Prostate gland (tissue), 2 donors: ENCODE results near the gene ADAMTSL5. TPM values are rescaled to one million over a fixed set of nuclear protein-coding genes. Genes with fewer than 3 reads are reported as not detected.

Experiments used
- DNase-seq: peaks from one replicate; pipeline ENCODE4 v3.0.0-alpha.2; 2019; ENCODE audit warnings: low spot score
- H3K27ac ChIP-seq, 2 donors: fragments of 200-600 bp; sonication (generic); 2 replicates each; pipeline ENCODE4 v1.5.1; 2017 to 2019
- H3K27me3 ChIP-seq: fragments of 200-600 bp; sonication (generic); replicated peaks from 2 replicates; pipeline ENCODE4 v1.5.1; 2019; ENCODE audit not compliant: insufficient read depth
- H3K36me3 ChIP-seq, 2 donors: fragments of 200-600 bp; sonication (generic); 1 replicate in 1 of 2; 2 replicates in 1 of 2; pipeline versions ENCODE4 v1.5.1 to v1.8.1; 2017 to 2019
- H3K4me1 ChIP-seq: fragments of 200-600 bp; sonication (generic); replicated peaks from 2 replicates; pipeline ENCODE4 v1.5.1; 2019
- H3K4me3 ChIP-seq, 2 donors: fragments of 200-600 bp; sonication (generic); 2 replicates each; pipeline ENCODE4 v1.5.1; 2017 to 2019
- H3K9me3 ChIP-seq: fragments of 200-600 bp; sonication (generic); 2 replicates; pipeline ENCODE4 v1.5.1; 2017
- POLR2A ChIP-seq: fragments of 450-650 bp; IDR thresholded peaks from one replicate; pipeline ENCODE4 v1.6.1; 2016; ENCODE audit warnings: antibody characterized with exemption, mild to moderate bottlenecking
- POLR2AphosphoS5 ChIP-seq: sonication (generic); formaldehyde crosslinking; IDR thresholded peaks from one replicate; pipeline ENCODE4 v1.6.1; 2017; ENCODE audit warnings: antibody characterized with exemption
- WGBS: methylation state at CpG from one replicate; pipeline ENCODE4 v1.1.5; 2018; 5-methylcytosine and 5-hydroxymethylcytosine counted together
- intact Hi-C: fragments of 100-400 bp; cut with DNase I; formaldehyde crosslinking; loops from one replicate; pipeline ENCODE4 v1.14.2; 2022
- total RNA-seq, 2 donors: library from RNA; depleted of rRNA; stranded (reverse); fragments of >200 nt; gene quantifications; one replicate each; pipeline ENCODE4 v1.1.0, GENCODE V29; 2016
- TF ChIP-seq, protein P1 (sequence below), 4 experiments: fragments of 200-600 bp in 2 of 4; fragments of 450-650 bp in 2 of 4; sonication (generic) in 2 of 4; IDR thresholded peaks; 1 replicate in 3 of 4; 2 replicates in 1 of 4; pipeline ENCODE4 v1.5.1; 2016 to 2019; ENCODE audit warnings: antibody characterized with exemption in 4 of 4, mild to moderate bottlenecking in 2 of 4, moderate library complexity in 2 of 4

The ADAMTSL5 gene
- total RNA-seq, 2 donors from 2014 or later = 0.82 to 14.5 TPM

DNA sequence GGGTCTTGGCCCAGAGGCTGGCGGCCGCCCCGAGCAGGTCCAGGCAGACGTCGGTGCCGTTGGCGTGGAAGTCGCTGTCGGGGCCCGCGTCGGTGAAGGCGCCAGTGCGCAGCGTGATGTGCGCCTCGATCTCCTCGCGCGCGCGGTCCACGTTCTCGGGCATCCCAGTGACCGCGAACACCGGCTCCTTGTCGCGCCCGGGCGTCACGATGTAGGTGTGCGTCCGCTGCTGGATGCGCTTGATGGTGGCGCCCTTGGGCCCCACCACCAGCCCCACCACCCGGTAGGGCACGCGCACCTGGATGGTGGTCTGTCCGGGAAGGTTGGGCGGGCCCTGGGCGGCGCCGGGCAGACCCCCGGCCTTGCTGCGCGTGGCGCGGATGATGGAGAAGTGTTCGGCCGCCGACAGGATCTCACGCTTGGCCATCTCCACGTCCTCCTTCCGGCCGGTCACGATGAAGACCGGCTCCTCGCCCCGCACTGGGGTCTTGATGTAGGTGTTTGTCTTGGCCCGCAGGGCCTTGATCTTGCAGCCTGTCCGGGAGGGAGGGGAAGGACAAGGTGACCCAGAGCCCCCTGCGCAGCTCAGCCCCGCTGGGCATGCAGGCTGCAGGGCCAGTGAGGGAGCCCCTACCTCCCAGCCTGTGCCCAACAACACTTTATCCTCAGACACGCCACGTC, 43.7 kb upstream of the ADAMTSL5 start:
- no peak overlapping the region for H3K27ac ChIP-seq
- H3K4me3 ChIP-seq = no peak overlapping the region
- WGBS = 93% methylated on average over 66 of the region's 66 CpGs
- no peaks in the 10 kb centered on the region for H3K4me1 ChIP-seq
- H3K27me3 ChIP-seq = no peaks in the 10 kb centered on the region
- TF ChIP-seq POLR2A = no peak
- no peak for TF ChIP-seq POLR2AphosphoS5
- TF ChIP-seq, protein P1, sequence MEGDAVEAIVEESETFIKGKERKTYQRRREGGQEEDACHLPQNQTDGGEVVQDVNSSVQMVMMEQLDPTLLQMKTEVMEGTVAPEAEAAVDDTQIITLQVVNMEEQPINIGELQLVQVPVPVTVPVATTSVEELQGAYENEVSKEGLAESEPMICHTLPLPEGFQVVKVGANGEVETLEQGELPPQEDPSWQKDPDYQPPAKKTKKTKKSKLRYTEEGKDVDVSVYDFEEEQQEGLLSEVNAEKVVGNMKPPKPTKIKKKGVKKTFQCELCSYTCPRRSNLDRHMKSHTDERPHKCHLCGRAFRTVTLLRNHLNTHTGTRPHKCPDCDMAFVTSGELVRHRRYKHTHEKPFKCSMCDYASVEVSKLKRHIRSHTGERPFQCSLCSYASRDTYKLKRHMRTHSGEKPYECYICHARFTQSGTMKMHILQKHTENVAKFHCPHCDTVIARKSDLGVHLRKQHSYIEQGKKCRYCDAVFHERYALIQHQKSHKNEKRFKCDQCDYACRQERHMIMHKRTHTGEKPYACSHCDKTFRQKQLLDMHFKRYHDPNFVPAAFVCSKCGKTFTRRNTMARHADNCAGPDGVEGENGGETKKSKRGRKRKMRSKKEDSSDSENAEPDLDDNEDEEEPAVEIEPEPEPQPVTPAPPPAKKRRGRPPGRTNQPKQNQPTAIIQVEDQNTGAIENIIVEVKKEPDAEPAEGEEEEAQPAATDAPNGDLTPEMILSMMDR (IDR thresholded peaks at IDR 0.05) = no peak
- intact Hi-C loops = no loop called here
- DNase-seq = no peak
- H3K9me3 ChIP-seq = no peaks in the 10 kb centered on the region
- H3K36me3 ChIP-seq = no peaks in the 10 kb centered on the region

DNA sequence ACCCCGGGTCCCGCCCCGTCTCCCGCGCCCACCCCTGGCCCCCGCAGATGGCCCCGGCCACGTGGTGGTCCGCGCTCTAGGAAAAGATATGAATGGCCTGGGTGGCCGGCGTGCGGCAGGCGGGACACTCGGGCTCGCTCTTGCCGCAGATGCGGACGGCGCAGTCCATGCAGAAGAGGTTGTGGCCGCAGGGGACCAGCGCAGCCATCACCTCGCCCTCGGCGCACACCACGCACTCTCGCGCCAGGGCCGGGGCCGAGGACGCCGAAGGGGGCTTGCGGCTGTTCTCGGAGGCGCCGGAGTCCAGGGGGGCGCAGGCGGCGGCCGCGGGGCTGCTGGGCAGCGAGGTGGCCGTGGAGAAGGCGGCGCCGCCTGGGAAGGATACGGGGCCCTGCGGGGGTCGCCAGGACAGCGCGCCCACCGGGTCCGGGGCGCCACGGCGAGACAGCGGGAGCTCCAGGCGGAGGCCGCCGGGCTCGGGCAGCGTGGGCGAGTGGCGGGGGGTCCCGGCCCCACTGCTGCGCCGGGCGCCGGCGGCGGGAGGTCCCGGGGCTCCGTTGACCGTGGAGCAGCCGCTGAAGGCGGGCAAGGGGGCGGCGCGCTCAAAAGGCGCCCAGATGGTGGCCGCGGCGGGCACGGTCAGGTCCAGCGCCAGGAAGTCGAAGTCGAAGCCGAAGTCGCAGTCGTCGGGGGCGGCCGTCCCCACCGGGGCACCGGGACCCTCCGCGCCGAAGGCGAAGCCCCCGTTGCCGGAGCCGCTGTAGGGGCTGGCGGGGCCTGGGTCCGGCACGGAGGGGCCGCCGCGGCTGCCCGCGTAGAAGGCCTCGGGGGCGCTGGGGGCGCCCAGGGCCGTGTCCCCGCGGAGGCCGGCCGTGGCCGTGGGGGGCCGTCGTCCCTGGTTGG, 42.9 kb upstream of the ADAMTSL5 start:
- H3K36me3 ChIP-seq = no peaks in the 10 kb centered on the region
- 93% methylated on average over 98 of the region's 121 CpGs for WGBS
- no peak overlapping the region for H3K27ac ChIP-seq
- TF ChIP-seq, protein P1 (IDR thresholded peaks at IDR 0.05) = no peak
- TF ChIP-seq POLR2A = no peak
- intact Hi-C loops = no loop called here
- H3K4me3 ChIP-seq = no peak overlapping the region
- no peaks in the 10 kb centered on the region for H3K4me1 ChIP-seq
- no peaks in the 10 kb centered on the region for H3K9me3 ChIP-seq
- H3K27me3 ChIP-seq = no peaks in the 10 kb centered on the region
- no peak for DNase-seq

DNA sequence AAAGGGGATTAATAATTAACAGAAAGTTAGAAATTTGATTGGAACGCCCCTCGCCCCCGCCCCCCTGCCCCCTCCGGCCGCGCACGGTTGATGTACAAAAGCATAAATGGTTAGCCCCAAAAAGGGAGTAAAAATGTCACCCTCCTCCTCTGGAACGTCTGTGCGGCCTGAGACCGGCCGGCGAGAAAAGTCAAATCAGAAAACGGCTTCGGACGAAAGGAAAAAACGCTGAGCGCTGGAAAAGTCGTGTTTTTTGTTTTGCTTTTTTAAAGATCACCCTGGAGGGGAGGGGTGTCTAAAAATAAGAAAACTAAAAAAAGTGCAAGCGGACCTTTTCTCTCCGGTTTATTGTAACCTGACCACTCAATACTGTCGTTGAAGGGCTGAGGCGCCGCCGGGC, 42.1 kb upstream of the ADAMTSL5 start:
- Histone ChIP-seq H3K4me1 (no peaks in the 10 kb centered on the region), H3K4me3 (no peak overlapping the region), H3K9me3 (no peaks in the 10 kb centered on the region), H3K27me3 (no peaks in the 10 kb centered on the region), H3K27ac (no peak overlapping the region), H3K36me3 (no peaks in the 10 kb centered on the region)
- TF ChIP-seq, protein P1 (IDR thresholded peaks at IDR 0.05) = no peak
- TF ChIP-seq POLR2AphosphoS5 (no peak), POLR2A (no peak)
- 81% methylated on average over 24 of the region's 24 CpGs for WGBS
- DNase-seq = no peak
- intact Hi-C loops = no loop called here

DNA sequence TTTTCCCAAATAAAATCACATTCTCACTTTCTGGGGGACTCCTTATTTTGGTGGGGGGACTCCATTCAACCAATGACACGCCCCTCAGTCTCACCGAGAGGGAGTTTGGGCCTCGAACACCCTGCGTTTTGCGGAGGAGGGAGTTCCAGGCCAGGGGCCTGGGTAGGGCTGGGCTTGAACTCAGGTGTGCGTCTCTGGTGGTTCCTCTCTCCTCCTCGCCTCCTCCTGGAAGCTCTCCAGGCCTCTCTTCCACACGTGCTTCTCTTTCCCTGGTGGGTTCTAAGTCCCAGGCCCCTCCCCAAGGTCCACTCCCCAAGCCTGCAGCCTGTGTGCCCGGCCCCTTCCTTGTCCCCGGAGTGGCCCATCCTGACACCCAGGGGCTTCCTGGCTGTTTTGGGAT, 40.6 kb upstream of the ADAMTSL5 start:
- 87% methylated on average over 10 of the region's 10 CpGs for WGBS
- intact Hi-C loops = no loop called here

More for the DNA sequence above, 40.6 kb upstream of the ADAMTSL5 start:
- Histone ChIP-seq H3K4me1 (no peaks in the 10 kb centered on the region), H3K36me3 (no peaks in the 10 kb centered on the region), H3K27me3 (no peaks in the 10 kb centered on the region), H3K4me3 (no peak overlapping the region), H3K9me3 (no peaks in the 10 kb centered on the region), H3K27ac (no peak overlapping the region)
- TF ChIP-seq, protein P1 (IDR thresholded peaks at IDR 0.05) = no peak
- TF ChIP-seq POLR2AphosphoS5 (no peak), POLR2A (no peak)
- DNase-seq = no peak
